Stimulated activated CD4-positive, alpha-beta T cell treated with anti-CD3 and anti-CD28 coated beads, Interleukin-1b, Interleukin-23, amount 100 ng/mL, for 1 hour (primary cell): ENCODE data around the gene HPD.
A peak's percentile ranks its signal among the peaks of the same experiment; 100 is the strongest.
"Not testable (repeated sequence)": the region's sequence is repeated elsewhere in the genome, so short reads cannot be mapped to it uniquely, and the experiment has no call there.

Experiments used
- DNase-seq, 2 donors: peaks; one replicate each; pipeline ENCODE4 v3.0.0-alpha.2; 2020; ENCODE audit warnings: low read depth in 2 of 2

Gene HPD

GRCh38 chr12:121858662-121859572 lies at the start of gene HPD:
TSS of gene HPD (minus strand) at chr12:121858859. CDS start at chr12:121858823, 36 bp downstream.
- DNase-seq: no peak

GRCh38 chr12:121905746-121906145 lies 47.1 kb upstream of the HPD start:
- DNase-seq: no peak

DNA sequence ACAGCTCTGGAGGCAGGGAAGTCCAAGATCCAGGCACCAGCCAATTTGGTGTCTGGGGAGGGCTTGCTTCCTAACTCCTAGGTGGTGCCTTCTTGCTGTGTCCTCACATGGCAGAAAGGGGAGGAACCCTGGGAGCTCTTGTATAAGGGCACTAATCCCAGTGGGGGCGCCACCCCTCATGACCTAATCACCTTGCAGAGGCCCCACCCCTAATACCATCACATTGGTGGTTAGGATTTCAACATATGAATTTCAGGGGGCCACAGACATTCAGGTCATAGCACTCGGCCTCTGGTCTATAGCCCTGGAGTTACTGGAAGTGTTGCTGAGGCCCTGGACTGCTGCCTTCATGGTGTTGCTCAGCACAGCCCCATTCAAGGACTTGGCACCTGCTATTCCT lies 44.5 kb upstream of the HPD start:
- no peak for DNase-seq

DNA sequence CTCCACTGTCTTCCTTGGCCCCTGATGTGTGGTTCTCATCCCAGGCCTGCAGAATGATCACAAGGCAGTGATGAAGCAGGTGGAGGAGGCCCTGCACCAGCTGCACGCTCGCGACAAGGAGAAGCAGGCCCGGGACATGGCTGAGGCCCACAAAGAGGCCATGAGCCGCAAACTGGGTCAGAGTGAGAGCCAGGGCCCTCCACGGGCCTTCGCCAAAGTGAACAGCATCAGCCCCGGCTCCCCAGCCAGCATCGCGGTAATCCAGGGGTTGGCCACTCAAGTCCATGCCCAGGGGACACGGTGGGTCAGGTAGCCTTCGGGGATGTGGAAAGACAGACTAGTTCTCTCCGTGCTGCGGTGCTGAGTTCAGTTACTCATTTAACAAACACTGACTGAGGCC lies 40.9 kb upstream of the HPD start:
- DNase-seq: no peak

- no peak for DNase-seq
These were observed 39.6 kb upstream of the HPD start for GRCh38 chr12:121898287-121898686.

DNA sequence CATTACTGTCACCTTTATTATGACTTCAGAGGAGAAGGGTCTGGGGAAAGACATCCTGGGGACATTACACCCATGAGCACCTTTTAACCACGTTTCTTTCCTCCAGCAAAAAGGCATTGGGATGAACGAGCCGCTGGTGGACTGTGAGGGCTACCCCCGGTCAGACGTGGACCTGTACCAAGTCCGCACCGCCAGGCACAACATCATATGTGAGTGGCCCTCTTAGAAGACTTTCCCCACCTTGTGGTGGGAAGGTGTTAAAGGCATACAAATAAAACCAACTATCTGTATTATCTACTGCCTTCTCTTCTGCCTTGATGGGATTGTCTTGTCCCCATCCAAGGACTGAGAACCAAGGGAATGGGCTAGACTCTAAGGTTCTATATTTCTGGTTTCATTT lies 36.0 kb upstream of the HPD start:
- no peak for DNase-seq

DNA sequence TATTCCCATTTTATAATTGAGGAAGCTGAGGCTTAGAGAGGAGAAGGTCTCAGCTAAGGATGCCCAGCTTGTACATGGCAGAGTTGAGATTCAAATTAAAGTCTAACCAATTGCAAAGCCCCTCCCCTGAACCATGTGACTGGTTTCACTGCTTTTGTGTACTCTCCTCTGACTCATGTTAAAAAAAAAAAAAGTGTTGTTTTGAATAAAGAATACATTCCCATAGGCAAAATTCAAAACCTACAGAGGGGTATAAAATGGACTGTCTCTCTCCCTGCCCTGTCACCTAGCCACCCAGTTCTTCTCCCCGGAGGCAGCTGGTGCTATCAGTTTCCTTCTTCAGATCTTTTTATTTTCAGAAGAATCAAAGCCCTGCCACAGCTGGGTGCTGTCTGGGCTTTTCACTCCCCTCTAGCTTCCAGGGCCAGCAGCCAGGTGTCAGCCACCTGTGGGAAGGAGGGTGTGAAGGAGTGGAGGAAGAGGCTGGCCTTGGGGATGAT lies 35.4 kb upstream of the HPD start:
- DNase-seq: no peak

GRCh38 chr12:121892673-121893561 lies 34.3 kb upstream of the HPD start:
- DNase-seq: no peak

DNA sequence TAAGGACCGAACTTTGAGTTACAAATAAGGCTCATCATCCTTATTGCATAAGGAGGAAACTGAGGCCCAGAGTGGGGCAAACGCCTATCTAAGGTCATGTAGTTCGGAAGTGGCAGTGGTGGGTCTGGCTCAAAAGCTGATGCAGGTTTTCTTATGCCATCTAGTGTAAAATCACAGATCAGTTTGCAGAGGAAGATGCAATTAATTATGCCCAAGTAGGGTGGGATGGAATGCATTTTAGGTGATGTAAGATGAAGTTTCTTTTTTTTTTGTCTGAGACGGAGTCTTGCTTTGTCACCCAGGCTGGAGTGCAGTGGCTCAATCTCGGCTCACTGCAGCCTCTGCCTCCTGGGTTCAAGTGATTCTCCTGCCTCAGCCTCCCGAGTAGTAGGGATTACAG lies 31.0 kb upstream of the HPD start:
- not testable (repeated sequence) for DNase-seq

DNA sequence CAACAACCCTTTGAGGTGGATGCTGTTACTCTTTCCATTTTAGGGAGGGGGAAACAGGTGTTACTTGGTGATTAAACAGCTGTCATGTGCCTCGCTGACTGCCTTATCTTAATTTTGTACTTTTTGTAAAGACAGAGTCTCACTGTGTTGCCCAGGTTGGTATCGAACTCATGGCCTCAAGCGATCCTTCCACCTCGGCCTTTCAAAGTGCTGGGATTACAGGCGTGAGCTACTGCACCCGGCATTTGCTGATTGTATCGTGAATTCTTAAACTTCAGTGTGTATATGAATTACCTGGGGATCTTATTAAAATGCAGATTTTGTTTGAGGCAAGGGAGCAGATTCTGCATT lies 30.6 kb upstream of the HPD start:
- no peak for DNase-seq

DNA sequence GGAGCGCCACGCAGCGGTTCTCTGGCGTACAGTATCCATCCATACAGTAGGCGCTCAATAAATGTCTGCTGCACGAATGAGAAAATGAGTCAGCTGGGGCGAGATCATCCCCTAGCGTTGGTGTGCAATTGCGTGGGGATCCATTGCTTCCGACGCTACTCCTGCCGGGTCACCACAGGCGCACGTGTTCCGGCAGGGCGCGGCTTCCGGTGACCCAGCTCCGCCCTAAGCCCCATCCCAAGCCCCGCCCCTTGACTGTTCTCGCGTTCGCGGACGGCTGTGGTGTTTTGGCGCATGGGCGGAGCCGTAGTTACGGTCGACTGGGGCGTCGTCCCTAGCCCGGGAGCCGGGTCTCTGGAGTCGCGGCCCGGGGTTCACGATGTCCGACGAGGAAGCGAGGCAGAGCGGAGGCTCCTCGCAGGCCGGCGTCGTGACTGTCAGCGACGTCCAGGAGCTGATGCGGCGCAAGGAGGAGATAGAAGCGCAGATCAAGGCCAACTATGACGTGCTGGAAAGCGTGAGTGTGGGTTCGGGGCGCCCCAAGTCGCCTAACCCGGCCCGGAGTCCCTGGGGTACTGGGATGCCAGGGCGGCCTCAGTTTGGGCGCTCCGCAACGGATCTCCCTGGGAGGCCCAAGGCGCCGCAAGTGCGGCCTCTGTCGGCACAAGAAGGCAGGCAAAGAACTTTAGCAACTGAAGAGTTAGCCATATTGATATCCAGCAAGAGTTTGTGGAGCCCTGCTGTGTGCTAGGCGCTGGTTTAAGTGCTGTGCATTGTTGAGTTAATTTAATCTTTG lies 30.0 kb upstream of the HPD start, which contains the start of gene PSMD9:
Gene PSMD9, plus strand, starts transcription at position 313 of the 796 bp plus-strand sequence. Its CDS starts 67 bp downstream, at position 380.
- DNase-seq: peak; percentile 94 to 97

DNA sequence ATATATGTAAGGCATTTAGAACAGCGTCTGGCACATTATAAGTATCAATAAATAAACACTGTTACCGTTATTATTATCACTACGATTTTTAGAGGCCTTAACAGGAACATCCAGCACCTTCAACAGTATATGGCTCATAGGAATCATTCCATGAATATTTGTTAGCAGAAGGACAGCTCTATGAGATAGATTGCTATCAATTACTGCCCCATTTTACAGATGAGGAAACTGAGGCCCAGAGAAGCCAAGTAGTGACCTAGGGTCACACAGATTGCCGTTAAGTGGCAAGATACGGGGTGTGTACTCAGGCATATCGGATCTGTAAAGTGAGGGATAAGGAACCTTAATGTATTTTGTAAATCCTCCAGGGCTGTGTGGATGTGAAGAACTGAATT lies 29.4 kb upstream of the HPD start:
- no peak for DNase-seq

GRCh38 chr12:121885129-121885528 lies 26.5 kb upstream of the HPD start:
- DNase-seq: not testable (repeated sequence)

- no peak for DNase-seq
These were observed 24.6 kb upstream of the HPD start for GRCh38 chr12:121883315-121883660.

- not testable (repeated sequence) for DNase-seq
These were observed 17.4 kb upstream of the HPD start for GRCh38 chr12:121876080-121876447.

- no peak for DNase-seq
These were observed 16.9 kb upstream of the HPD start for GRCh38 chr12:121875582-121875981.

DNA sequence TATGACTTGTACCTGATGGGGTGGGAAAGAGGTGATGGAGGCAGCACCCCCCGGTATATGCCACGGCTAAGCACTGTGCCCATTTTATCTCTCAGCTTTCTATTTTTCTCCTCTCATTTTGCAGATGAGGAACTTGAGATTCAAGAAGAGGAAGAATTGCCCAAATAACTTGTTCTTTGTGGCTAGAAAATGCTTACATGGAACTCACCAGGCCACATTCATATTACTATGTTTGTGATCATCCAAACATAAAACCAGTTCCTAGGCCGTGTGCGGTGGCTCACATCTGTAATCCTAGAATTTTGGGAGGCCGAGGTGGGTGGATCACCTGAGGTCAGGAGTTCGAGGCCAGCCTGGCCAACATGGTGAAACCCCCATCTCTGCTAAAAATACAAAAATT lies 15.4 kb upstream of the HPD start:
- no peak for DNase-seq

GRCh38 chr12:121873216-121873569 lies 14.5 kb upstream of the HPD start:
- DNase-seq: no peak

GRCh38 chr12:121872546-121873215 lies 14.0 kb upstream of the HPD start:
- no peak for DNase-seq

DNA sequence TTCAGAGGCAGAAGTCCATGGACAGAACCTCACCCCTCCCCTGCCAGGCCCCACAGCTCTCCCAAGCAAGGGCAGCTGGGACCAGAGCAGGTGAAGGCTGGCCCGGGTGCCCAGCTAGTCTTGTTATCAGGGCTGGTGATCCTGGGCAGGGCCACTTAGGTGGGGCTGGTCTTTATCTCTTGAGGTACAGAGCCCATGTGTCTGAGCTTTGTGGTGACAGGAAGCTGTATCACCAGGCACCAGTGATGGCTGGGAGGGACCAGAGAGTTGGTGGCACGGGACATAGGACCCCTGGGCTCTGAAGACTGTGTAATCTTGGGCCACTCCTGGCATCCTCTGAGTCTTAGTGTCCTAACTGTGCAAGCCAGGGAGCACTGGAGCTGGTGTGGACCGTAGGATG lies 12.8 kb upstream of the HPD start:
- no peak for DNase-seq

- not testable (repeated sequence) for DNase-seq
These were observed 10.6 kb upstream of the HPD start for GRCh38 chr12:121869229-121869628.
